GF-D8 (cell line): ENCODE measurements around the gene APCDD1.
"Not testable (repeated sequence)": the region's sequence is repeated elsewhere in the genome, so short reads cannot be mapped to it uniquely, and the experiment has no call there.

ENCODE experiments used
- DNase-seq: peaks from one replicate; lab custom pipeline; 2025; lab: John Stamatoyannopoulos, UW

Gene APCDD1

DNA sequence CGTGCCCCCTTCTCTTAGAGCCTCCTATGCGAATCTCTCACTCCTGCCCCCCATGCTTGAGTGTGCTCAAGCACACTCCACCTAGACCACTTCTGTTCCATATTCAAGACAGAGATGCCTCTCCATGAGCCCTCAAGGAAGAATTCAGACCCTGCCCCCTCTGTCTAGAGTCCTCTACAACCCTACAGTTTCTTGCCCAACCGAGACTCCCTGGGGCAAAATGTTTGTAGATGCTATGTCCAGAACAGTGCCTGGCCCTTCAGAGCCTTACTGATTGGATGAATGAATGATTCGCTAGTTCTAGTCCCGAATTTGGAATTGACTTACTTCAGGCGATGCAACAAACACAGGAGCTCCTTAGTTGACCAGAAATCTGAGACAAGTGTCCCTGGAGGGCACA, 8.7 kb downstream of the APCDD1 start:
- DNase-seq: no peak

DNA sequence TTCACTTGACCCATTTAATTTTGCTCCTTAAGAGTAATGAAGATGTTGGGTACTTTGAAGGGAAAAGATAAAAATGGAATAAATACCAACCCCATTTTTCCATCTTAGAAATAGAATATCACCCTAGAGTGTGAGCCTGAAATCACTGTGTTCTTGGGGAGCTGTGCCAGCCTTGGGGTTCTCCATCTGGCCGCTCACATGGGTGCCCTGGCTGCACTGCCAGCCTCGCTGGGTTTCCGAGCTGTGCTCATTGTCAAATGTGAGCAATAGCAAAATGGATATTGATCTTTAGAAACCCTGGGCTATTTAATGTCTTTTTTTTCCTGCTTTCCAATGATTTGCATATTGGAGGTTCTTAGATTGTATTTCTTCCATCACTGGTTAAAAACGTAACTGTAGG, 9.3 kb downstream of the APCDD1 start:
- DNase-seq: no peak

DNA sequence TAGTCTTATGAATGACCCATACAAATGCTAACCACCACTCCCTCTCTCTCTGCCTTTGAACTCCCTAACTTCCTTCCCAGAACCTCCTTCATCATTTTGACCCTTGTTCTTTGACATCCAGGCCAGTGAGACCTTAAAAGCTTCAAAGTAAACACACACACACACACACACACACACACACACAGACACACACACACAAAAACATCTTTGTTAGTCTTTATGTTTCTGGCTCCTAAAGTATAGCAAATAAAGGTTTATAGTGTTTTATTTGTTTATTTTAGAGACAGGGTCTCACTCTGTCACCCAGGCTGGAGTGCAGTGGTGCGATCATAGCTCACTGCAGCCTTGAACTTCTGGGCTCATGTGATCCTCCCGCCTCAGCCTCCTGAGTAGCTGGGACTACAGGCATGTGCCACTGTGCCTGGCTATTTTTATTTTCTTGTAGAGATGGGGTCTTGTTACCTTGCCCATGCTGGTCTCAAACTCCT, 9.8 kb downstream of the APCDD1 start:
- not testable (repeated sequence) for DNase-seq

DNA sequence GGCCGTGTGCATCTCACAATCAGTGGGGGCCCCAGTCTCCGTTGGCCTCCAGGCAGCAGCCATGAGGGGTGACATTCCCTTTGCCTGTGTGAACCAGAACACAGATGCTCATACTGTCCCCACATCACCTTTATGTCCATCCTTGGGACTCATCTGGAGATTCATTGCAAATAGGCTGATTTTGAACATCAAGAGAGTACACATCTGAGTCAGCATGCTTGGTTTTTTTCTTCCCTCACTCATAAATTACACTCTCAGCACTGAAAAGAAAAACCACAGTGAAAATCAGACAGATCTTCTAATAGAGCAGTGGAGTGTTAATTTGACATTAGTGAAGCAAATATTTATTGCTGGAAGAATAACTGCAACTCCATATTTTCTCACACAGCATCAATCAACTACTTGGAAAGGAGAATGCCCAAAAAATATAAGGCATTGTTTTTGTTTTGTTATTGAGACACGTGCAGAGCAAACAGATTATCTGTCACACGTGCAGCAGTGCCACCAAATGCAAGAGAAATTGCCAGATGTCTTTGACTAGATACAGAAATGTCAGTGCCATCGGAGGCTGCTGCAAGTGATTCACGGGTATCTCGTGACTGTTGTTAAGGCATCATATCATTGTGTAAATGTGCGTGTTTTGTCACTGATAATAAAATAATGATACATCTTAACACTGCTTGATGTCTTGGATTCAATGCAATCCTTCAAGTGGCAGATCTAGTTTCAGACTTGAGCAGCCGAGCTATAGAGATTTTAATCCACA, 10.9 kb downstream of the APCDD1 start:
- no peak for DNase-seq

DNA sequence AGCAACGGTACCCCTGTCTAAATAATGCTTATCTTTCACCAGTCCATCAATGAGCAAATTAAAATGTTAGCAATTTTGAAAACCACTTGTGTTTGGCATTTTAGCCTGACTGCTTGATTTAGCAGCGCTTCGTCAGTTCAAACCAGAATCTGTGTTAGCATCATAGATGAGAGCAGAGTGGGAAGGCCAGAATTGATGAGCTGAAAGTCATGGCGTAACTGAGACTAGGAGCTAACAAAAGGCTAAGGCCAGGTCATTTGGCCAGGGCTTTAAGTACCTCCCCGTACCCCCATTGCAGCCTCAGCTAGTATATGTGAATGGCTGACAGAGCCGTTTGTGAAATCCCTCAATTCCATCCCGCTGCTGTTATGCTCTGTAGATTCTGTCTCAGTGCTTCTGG, 16.0 kb downstream of the APCDD1 start:
- DNase-seq: no peak

- no peak for DNase-seq
Observed at GRCh38 chr18:10471574-10471973, 17.1 kb downstream of the APCDD1 start.

GRCh38 chr18:10473132-10473531, 18.7 kb downstream of the APCDD1 start:
- DNase-seq: no peak

GRCh38 chr18:10474309-10474708, 19.9 kb downstream of the APCDD1 start:
- no peak for DNase-seq

GRCh38 chr18:10475276-10475653, 20.8 kb downstream of the APCDD1 start:
- DNase-seq: no peak

DNA sequence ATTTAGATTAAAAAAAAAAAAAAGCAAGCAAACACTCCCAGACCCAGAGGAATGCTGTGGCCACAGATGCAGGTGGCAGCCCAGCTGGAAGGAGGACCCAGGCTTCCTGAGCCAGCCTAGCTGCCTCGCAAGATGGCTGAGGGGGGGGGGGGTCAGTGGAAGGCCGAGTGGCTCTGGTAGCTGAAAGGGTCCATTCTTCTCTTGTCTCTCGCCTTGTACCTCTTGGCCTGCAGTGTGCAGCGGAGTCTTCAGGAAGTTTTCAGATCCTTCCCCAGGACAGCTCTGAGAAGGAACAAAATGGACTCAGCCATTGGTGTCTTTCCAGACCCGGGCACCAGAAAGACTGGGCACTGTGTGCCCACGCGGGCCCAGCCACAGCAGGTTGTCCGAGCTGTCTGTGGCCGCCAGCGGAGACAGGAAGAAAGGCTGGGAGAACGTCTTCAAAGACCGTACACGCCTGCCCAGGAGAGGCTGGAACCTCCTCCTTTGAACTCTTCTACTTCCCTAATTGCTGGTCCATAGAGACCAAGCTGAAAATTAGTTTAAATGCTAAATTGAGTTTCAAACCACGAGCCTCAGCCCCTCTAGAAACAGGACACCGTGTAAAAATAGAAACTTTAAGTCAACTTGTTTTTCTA, 21.3 kb downstream of the APCDD1 start:
- no peak for DNase-seq

GRCh38 chr18:10476338-10476791, 21.9 kb downstream of the APCDD1 start:
- DNase-seq: no peak

DNA sequence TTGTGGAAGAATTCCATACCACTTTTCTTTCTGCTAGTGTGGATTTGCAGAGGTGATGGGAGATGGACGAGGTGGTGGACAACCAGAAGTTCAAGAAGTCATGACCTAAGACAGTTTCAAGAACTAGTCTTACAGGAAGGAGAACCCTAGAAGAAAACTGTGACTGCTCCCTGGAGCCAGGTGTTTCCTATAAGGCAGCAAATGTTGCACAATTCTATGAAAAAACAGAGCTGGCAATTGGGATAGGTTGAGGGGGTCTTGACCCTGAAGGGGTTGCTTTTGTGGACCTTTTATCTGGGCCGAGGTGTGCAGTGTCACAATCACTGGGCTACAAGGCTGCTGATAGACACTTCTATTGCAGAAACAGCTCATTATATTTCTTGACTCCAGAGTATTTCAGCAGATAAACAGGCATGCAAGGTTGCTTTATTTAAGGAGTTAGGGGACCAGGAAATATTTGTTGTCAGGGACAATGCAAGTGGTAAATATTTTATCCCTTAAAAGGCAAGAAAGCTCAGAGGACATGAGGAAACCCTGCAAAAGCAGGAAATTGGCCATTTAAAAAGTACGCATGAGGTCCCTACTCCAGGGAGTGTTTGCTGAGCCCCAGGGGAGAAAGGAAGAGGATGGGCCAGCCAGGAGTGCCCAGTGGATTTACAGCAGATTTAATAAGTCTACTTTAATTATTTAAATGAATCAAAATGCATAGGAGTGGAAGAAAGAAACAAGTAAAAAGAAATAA, 22.9 kb downstream of the APCDD1 start:
- no peak for DNase-seq

- no peak for DNase-seq
Observed at GRCh38 chr18:10477863-10478260, 23.4 kb downstream of the APCDD1 start.

DNA sequence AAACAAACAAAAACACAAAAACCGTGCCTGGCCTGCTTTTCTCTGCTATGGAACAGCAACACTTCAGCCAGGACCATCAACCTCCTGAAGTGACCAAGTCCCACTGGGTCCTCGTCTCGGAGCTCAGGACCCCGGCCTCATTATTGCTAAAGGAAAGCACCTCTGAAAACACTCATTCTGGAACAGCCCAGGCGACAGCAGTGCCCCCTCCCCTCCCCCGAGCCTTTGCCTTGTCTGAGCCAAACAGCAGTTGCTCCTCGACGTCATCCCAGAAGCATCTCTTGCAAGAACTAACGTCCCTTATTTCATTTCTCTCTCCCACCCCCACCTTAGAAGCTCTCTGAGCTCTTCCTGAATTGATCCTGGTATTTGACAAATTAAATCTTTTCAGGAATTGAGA, 27.4 kb downstream of the APCDD1 start:
- no peak for DNase-seq

DNA sequence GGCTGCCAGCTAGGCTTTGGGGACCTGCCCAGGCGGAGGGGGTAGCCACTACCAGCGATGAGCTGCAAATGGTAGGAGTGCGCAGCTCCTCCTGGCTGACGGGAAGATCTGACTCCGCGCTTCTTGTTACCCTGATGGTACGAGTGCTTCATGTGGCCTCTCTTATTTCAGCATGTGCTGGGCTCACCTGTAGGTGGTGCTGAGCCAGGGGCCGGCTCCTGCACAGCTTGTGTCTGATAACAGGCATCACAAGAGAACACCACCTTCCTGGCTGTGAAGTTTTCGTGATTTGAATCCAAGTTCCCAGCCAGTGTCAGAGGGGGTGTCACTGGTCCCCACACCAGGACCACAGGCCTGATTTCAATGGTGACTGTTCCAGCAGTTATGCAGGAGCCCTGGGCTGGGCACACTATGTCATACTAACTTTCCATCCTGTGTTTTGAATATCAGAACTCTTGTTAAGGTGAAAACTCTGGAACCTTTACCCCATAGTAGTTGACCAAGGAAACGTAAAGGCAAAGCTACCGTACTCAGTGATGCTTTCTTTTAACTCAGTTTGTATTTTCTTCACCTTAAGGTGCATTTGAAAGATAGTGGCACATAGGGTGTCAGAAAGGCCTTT, 28.0 kb downstream of the APCDD1 start:
- DNase-seq: no peak

GRCh38 chr18:10482985-10483949, 28.8 kb downstream of the APCDD1 start:
- no peak for DNase-seq

- no peak for DNase-seq
Observed at GRCh38 chr18:10485475-10485874, 31.0 kb downstream of the APCDD1 start.

- DNase-seq: no peak
Observed at GRCh38 chr18:10486362-10486761, 31.9 kb downstream of the APCDD1 start.

DNA sequence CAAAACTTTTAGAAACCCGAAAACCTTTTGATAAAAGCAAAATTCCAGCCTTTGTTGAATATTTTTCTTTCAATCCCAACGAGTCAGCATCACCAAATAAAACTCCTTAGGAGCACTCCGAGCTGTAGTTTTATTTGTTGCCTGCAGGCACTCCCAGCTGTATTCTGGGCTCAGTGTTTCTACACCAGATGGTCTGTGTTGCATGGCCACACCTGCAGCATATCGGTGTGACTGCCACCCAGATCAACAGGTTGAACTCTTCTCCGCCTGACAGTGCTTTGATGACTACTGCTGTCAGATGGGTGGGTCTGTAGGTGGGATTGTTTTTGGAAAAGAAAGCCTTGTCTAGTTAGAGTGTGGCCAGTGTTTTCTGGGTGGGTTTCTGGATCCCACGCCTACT, 32.7 kb downstream of the APCDD1 start:
- no peak for DNase-seq

DNA sequence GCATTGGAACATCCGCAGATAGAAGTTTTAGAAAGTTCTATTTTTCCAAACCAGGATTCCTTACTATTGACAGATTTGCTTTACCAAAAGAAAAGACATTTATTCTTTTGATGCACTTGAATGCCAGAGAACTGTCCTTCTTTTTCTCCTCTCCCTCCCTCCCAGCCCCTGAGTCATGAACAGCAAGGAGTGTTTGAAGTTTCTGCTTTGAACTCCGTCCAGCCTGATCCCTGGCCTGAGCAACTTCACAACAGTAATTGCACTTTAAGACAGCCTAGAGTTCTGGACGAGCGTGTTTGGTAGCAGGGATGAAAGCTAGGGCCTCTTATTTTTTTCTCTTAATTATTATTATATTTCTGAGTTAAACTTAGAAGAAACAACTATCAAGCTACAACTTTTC, 33.6 kb downstream of the APCDD1 start:
- DNase-seq: no peak
